K562 (cell line): ENCODE data around the gene KLC1. TPM values are rescaled to one million over a fixed set of nuclear protein-coding genes. Genes with fewer than 3 reads are reported as not detected.

Experiments
- ATAC-seq: fragments of 200-7000 bp; cut with Tn5 transposase; 3 replicates; pipeline ENCODE4 v1.9.1; 2020; ENCODE audit warnings: moderate library complexity
- BruUV-seq: library from RNA; stranded (reverse); fragments of 400-500 nt; replicated peaks from 2 replicates; lab custom pipeline; 2021; lab: Mats Ljungman, UMichigan
- CTCF ChIA-PET: fragments of 300-600 bp; formaldehyde crosslinking; extraction: SDS; loops from one replicate; lab custom pipeline; 2021; ENCODE audit warnings: low intra/inter-chr PET ratio; lab: Yijun Ruan, JAX
- POLR2A ChIA-PET: fragments of 300-600, 350-650 bp; sonication (Branson Sonifier 250); formaldehyde crosslinking; extraction: SDS; loops from one replicate; lab custom pipeline; 2021; ENCODE audit warnings: antibody characterized with exemption, inconsistent platforms; lab: Yijun Ruan, JAX
- DNase-seq, 4 experiments: peaks; one replicate each; pipeline versions ENCODE4 v3.0.0 to v3.0.0-alpha.2; 2011 to 2018; ENCODE audit warnings: low spot score in 3 of 4, mixed read lengths in 3 of 4; ENCODE audit errors: extremely low read depth in 1 of 4
- FAIRE-seq: peaks from 2 replicates; lab custom pipeline; 2011; peaks lifted over from hg19 to GRCh38; lab: Jason Lieb, UNC
- H2AFZ ChIP-seq: 2 replicates; pipeline ENCODE4 v1.6.0; 2011; ENCODE audit warnings: low read depth, low read length, control low read depth, inconsistent platforms
- H3K27ac ChIP-seq: fragments of 200-600 bp; 3 replicates; pipeline ENCODE4 v1.8.0; 2011; ENCODE audit warnings: low read depth, mild to moderate bottlenecking, control low read depth, inconsistent platforms, low read length, moderate library complexity, mixed read lengths; ENCODE audit errors: extremely low read depth
- H3K27me3 ChIP-seq, 2 experiments: fragments of 300-600 bp in 1 of 2; 2 replicates in 1 of 2; 3 replicates in 1 of 2; pipeline versions ENCODE4 v1.6.0 to v1.8.0; 2011; ENCODE audit warnings: inconsistent platforms in 2 of 2, low read length in 2 of 2, mild to moderate bottlenecking in 1 of 2, mixed read lengths in 1 of 2, moderate library complexity in 1 of 2; ENCODE audit not compliant: control insufficient read depth in 2 of 2, insufficient read depth in 2 of 2
- H3K36me3 ChIP-seq: fragments of 300-600 bp; 3 replicates; pipeline ENCODE4 v1.8.0; 2011; ENCODE audit warnings: mild to moderate bottlenecking, low read length, inconsistent platforms; ENCODE audit not compliant: control insufficient read depth, insufficient read depth
- H3K4me1 ChIP-seq, 2 experiments: fragments of 200-600 bp in 1 of 2; replicated peaks in 1 of 2; 2 replicates in 1 of 2; 3 replicates in 1 of 2; pipeline versions ENCODE4 v1.5.1 to v1.8.0; 2011; ENCODE audit warnings: inconsistent platforms in 2 of 2, low read length in 2 of 2, mild to moderate bottlenecking in 1 of 2, mixed read lengths in 1 of 2, moderate library complexity in 1 of 2; ENCODE audit not compliant: control insufficient read depth in 2 of 2, insufficient read depth in 2 of 2
- H3K4me2 ChIP-seq: 2 replicates; pipeline ENCODE4 v1.6.1; 2011; ENCODE audit warnings: low read length, control low read depth, inconsistent platforms, mixed read lengths; ENCODE audit not compliant: insufficient read depth
- H3K4me3 ChIP-seq: fragments of 200-600 bp; sonication (generic), shearing (Covaris generic); 2 replicates; pipeline ENCODE4 v1.5.1; 2016; ENCODE audit warnings: control low read depth, inconsistent platforms
- H3K79me2 ChIP-seq: fragments of 200-600 bp; 3 replicates; pipeline ENCODE4 v1.8.0; 2011; ENCODE audit warnings: low read length, inconsistent platforms; ENCODE audit not compliant: control insufficient read depth, insufficient read depth
- H3K9ac ChIP-seq, 2 experiments: 2 replicates each; pipeline versions ENCODE4 v1.6.0 to v1.6.1; 2011; ENCODE audit warnings: low read depth in 2 of 2, low read length in 2 of 2, control low read depth in 1 of 2, inconsistent platforms in 1 of 2, mild to moderate bottlenecking in 1 of 2, mixed read lengths in 1 of 2; ENCODE audit not compliant: insufficient read depth in 1 of 2
- H3K9me1 ChIP-seq: one replicate; pipeline ENCODE4 v1.6.0; 2011; ENCODE audit warnings: inconsistent platforms, mild to moderate bottlenecking, low read length, moderate library complexity; ENCODE audit not compliant: control insufficient read depth, insufficient read depth
- H3K9me3 ChIP-seq: replicated peaks from 2 replicates; pipeline ENCODE4 v1.5.1; 2011; ENCODE audit warnings: low read depth, low read length, inconsistent platforms; ENCODE audit not compliant: control insufficient read depth, insufficient read depth
- H4K20me1 ChIP-seq: replicated peaks from 2 replicates; pipeline ENCODE4 v1.6.1; 2011; ENCODE audit warnings: low read length, inconsistent platforms, mixed read lengths; ENCODE audit not compliant: control insufficient read depth, insufficient read depth
- L3MBTL2 ChIP-seq: fragments of 450-650 bp; IDR thresholded peaks from 2 replicates; pipeline ENCODE4 v1.6.1; 2016; ENCODE audit warnings: mild to moderate bottlenecking, moderate library complexity
- RBM14 ChIP-seq: fragments of 200-400 bp; formaldehyde crosslinking; IDR thresholded peaks from 2 replicates; pipeline ENCODE4 v1.6.1; 2018; ENCODE audit warnings: low read depth, mild to moderate bottlenecking, low read length, moderate library complexity, borderline replicate concordance; ENCODE audit not compliant: insufficient read depth
- TGIF2 ChIP-seq: sonication (generic); formaldehyde crosslinking; IDR thresholded peaks from 2 replicates; pipeline ENCODE4 v1.8.1; 2022; ENCODE audit warnings: mild to moderate bottlenecking, missing genetic modification reagents, moderate library complexity
- WGBS: fragments of 100-300 bp; shearing (Covaris generic); methylation state at CpG from one replicate; pipeline ENCODE4 v1.1.6; 2016; ENCODE audit warnings: low coverage, mixed read lengths; ENCODE audit not compliant: insufficient coverage; ENCODE audit errors: missing lambda C conversion rate; 5-methylcytosine and 5-hydroxymethylcytosine counted together
- in situ Hi-C: fragments of 300-500 bp; cut with MboI; formaldehyde crosslinking; loops from 4 replicates; pipeline ENCODE4 v1.15.0; 2018; ENCODE audit warnings: inconsistent platforms, mixed read lengths
- intact Hi-C: fragments of 100-400 bp; cut with micrococcal nuclease; formaldehyde crosslinking; loops from 2 replicates; pipeline ENCODE4 v1.14.2; 2022
- polyA plus RNA-seq, 8 experiments: library from polyadenylated mRNA; depleted of rRNA in 4 of 8; stranded (reverse) in 5 of 8; unstranded in 3 of 8; fragments of >200 nt; fragmentation: Nextera tagmentation in 2 of 8; fragmentation: Illumina TruSeq in 1 of 8; extraction: Ambion mirVana in 2 of 8; extraction: Trizol in 1 of 8; gene quantifications; 2 replicates each; pipeline versions ENCODE4 v1.2.1 to v1.2.3, GENCODE V29; 2011 to 2014; ENCODE audit warnings: inconsistent platforms in 1 of 8, missing spikeins in 1 of 8
- total RNA-seq, 7 experiments: library from RNA; depleted of rRNA in 6 of 7; stranded (reverse); fragments of >200 nt in 6 of 7; fragmentation: Illumina TruSeq in 2 of 7; extraction: Trizol in 2 of 7; gene quantifications; 2 replicates each; pipeline versions ENCODE4 v1.2.1 to v1.2.3, GENCODE V29; 2011 to 2021; ENCODE audit warnings: low replicate concordance in 1 of 7
- TF ChIP-seq, protein P1 (sequence below): fragments of 450-650 bp; formaldehyde crosslinking; IDR thresholded peaks from 2 replicates; pipeline ENCODE4 v1.4.0; 2022; ENCODE audit warnings: mild to moderate bottlenecking, moderate library complexity

KLC1 gene
- total and polyA plus RNA-seq, 9 of the 15 experiments (the other 6 are each of a cell fraction or from before 2014, with no cell fraction given), result 4.9 to 134 (median 54.8) TPM

DNA sequence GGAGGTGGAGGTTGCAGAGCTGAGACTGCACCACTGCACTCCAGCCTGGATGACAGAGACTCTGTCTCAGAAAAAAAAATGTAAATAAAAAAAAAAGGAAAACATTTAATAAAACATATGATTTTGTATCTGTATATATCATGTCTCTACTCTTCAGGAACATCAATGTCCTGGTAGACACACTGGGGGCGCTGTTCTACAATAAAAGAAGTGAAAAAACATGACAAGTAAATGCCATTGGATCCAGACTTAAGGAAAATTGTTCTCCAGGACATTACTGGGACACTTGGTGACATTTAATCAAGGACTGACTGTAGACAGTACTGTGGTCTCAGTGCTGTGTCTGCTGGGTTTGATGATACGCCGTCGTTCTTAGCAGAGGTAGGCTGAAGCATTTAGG, 15.5 kb upstream of the KLC1 start:
- no peaks in the 10 kb centered on the region for H3K9me1 ChIP-seq
- H4K20me1 ChIP-seq, result no peaks in the 10 kb centered on the region
- H3K79me2 ChIP-seq, result no peaks in the 10 kb centered on the region
- POLR2A ChIA-PET, result no interaction called here
- H3K9ac ChIP-seq, result no peak overlapping the region
- H3K4me3 ChIP-seq, result no peak overlapping the region
- H2AFZ ChIP-seq, result no peak overlapping the region
- DNase-seq (no peak), ATAC-seq (no peak), FAIRE-seq (no peak)
- H3K9me3 ChIP-seq, result no peaks in the 10 kb centered on the region; the same call in 1 of the 2 replicates
- TF ChIP-seq, protein P1, sequence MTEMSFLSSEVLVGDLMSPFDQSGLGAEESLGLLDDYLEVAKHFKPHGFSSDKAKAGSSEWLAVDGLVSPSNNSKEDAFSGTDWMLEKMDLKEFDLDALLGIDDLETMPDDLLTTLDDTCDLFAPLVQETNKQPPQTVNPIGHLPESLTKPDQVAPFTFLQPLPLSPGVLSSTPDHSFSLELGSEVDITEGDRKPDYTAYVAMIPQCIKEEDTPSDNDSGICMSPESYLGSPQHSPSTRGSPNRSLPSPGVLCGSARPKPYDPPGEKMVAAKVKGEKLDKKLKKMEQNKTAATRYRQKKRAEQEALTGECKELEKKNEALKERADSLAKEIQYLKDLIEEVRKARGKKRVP (CRISPR knock-in tag), result no peak
- TF ChIP-seq TGIF2 (CRISPR knock-in tag), result no peak
- no peaks in the 10 kb centered on the region for H3K27me3 ChIP-seq
- CTCF ChIA-PET, result interaction anchor here (0.6 kb wide), 1 partner anchor 128 kb away, joined by 3 read pairs; no protein-coding TSS in a partner anchor
- in situ Hi-C loops, result no loop called here
- no TSS peak for BruUV-seq
- no peaks in the 10 kb centered on the region for H3K36me3 ChIP-seq
- no peak overlapping the region for H3K27ac ChIP-seq
- intact Hi-C loops, result no loop called here
- no peak overlapping the region for H3K4me2 ChIP-seq
- H3K4me1 ChIP-seq, result no peaks in the 10 kb centered on the region; a peak in 1 of 5 replicates
- 68% methylated on average over 4 of the region's 4 CpGs for WGBS

DNA sequence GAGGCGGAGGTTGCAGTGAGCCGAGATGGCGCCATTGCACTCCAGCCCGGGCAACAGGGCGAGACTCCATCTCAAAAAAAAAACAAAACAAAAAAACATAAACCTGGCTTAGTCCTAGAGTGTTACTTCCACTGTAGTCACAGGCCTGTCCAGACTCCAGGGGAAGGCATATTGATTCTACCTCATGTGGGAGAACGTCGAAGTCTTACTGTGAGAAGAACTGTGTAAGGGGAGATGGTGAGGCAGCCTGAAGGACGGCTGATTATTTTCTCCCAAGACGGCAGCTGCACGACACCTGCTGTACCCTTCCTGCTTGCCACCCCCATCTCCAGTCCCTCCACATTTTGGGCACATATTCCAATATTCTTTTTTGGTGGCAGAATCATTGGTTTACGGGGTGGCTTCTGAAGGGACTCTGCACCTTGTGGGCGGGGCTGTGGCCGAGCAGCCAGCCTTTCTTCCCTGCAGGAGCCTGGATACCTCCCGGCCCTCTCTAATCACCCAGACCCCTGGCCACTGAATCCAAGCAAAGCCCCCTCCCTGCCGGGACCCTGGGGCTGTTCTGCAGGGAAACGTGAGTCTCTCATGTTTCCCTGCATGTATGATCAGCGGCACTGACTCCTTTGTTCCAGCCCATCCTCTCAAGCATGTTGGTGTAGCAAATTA, 12.2 kb upstream of the KLC1 start:
- no peak for DNase-seq
- Histone ChIP-seq H3K27ac (no peak overlapping the region), H3K79me2 (no peaks in the 10 kb centered on the region), H3K27me3 (no peaks in the 10 kb centered on the region), H3K9me3 (no peaks in the 10 kb centered on the region), H3K36me3 (no peaks in the 10 kb centered on the region), H3K4me1 (no peaks in the 10 kb centered on the region; a peak in 1 of 5 replicates), H3K4me3 (no peak overlapping the region), H3K9ac (no peak overlapping the region), H3K9me1 (no peaks in the 10 kb centered on the region), H2AFZ (no peak overlapping the region), H4K20me1 (no peaks in the 10 kb centered on the region), H3K4me2 (no peak overlapping the region)
- CTCF ChIA-PET, result no interaction called here
- WGBS, result 15% methylated on average over 13 of the region's 17 CpGs
- TF ChIP-seq L3MBTL2, result 0 out of 2 replicates have a peak, but pooled peaks have one; percentile 12
- TF ChIP-seq RBM14, result no peak
- FAIRE-seq, result no peak
- in situ Hi-C loops, result no loop called here
- intact Hi-C loops, result no loop called here
- no peak for ATAC-seq
- BruUV-seq, result no TSS peak
- POLR2A ChIA-PET, result no interaction called here
